ENCODE measurements around the gene ACOXL. TPM values are rescaled to one million over a fixed set of nuclear protein-coding genes. Genes with fewer than 3 reads are reported as not detected.
"Not testable (repeated sequence)": the region's sequence is repeated elsewhere in the genome, so short reads cannot be mapped to it uniquely, and the experiment has no call there.

Gene ACOXL
- total RNA-seq, 1 experiment from 2014 or later = not detected

DNA sequence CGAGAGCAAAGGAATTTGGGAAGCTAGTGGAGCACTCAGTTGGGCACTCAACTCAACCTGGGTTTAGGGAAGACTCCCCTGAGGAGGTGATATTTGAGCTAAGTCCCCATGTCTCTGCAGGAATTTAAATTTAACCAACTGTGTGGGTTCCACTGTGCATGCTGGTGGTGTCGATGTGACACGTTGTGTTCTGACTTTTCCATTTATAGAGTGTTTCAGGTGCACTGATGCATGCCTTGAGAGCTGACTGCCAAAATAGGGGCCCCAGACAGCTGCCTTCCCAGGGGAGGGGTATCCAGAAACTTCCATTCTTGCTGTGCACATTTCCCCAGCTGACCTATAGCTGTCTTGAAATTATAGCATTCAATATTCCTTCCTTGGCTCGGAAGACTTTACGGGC is 324.7 kb downstream of the ACOXL start:
- DNase-seq (ENCODE audit: low read depth) = no peak

DNA sequence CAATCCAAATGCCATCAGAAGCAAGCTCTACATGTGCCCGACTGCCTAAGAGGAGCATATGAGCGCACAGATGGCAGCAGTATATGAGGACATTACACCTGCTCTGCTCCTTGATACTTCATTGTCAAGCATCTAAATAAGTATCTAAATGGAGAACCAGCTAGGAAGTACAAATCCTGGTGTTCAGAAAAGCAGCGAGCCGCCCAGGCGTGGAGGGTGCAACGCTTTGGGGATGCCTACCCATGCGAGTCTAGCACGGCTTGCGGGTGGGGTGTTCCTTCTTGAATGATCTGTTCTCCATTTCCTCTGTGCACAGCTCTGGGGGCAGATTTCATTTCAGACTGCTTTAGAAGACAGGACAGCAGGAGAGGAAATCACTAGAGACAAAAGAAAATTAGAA is 325.3 kb downstream of the ACOXL start:
- DNase-seq (ENCODE audit: low read depth) = no peak

DNA sequence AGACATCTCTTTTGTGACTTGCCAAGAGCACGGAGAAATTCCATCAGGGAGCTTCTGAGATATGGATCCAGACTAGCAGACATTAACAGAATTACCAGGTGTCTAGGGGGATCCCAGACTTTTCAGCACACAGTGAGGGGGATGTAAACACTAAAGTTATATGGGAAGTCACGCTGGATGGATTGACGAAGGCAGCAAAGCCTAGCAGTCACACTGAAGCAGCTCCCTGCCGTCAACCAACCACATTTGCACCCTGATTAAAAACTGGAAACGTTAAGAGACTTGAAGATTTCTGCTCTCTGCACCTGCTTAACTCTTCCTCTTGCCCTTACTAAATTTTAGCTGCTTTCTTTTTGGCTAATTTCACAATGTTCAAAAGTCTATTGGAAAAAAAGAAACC is 325.9 kb downstream of the ACOXL start:
- no peak for DNase-seq (ENCODE audit: low read depth)

DNA sequence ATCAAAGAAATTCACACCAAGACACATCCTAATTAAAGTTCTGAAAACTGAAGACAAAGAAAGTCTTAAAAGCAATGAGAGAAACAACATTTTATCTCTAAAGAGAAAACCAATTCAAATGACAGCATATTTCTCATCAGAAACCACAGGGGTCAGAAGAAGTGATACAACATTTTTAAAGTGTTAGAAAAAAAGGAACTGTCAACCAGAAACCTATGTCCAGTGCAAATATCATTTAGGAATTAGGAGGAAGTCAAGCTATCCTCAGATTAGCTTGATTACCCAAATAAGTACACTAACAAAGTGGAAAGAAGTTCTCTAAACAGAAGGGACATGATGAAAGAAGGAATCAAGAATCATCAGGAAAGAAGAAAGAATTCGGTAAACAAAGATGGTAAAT is 328.8 kb downstream of the ACOXL start:
- DNase-seq (ENCODE audit: low read depth) = no peak

DNA sequence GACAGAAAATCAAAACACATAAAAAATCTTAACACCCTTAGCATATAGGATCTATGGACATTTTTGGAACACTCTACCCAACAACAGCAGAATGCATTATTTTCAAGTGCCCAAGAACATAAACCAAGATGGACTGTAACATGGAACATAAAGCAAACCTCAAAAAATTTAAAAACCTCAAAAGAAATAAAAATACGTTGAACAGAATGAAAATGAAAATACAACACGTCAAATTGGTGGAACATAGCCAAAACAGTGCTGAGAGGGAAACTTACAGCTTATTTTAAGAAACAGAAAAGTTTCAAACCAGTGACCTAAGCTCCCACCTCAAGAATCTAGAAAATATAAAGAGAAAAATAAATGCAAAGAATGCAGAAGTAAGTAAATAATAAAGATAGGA is 330.0 kb downstream of the ACOXL start:
- no peak for DNase-seq (ENCODE audit: low read depth)

DNA sequence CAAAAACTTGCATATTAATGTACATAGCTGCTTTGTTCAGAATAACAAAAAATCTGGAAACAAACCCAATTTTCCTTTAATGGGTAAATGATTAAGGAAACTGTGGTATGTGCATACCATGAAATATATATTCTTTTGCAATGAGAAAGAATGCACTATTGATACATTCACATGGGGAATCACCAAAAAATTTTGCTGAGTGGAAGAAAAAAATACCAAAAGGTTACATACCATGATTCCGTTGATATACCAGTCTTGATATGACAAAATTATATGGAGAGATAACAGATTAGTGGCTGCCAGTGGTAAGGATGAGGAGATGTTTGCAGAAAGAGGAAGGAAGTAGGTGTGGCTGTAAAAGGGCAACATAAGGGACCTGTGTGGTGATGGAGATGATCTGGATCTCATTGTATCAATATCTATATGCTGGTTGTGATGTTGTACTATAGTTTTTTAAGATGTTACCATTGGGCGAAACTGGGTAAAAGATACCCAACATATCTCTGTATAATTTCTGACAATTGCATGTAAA is 333.8 kb downstream of the ACOXL start:
- no peak for DNase-seq (ENCODE audit: low read depth)

DNA sequence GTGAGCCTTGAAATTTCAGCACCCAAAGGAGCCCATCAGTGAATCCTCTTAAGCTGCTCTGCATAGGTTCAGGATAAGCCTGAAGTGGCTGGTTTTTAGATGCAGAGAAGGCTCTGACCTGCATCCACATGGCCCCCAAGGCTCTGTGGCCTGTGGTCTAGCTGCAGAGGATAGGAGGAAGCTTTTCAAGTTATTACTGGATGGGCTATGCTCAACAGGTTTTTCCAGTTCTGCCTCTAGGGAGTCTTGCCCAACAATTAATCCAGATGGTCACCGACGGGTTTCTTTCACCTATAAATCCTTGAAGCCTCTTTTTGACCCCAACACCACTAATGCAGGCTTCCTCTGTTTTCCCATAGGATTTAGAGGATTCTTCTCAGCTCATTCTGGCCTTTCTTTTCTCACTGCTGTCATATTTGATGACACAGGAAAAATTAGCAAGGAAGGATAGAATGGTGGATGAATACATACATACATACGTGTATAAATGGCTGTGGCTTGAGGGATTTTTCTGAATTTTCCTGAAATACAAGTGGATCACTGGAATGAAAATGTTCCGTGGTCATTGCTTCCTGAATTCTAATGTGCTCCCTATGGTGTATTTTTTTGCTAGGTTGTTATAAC is 336.2 kb downstream of the ACOXL start:
- DNase-seq (ENCODE audit: low read depth) = no peak

DNA sequence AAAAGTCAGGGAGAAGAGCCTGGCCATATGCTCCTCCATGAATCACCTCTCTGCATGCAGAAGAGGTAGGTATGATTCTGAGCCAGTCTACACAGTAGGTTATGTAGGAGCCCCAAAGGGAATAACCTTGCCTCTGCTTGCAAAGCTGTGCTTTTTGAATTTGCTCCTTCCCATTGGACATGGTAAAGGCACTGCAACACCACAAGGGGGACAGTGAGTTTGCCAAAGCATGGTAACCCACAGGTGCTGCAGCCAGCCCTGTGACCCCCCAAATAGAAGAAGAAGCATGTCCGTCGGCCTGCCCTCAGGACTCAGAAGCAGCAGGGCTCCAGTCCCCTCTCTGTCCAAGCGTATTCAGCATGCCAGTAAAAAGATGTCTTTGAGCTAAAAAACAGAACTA is 337.3 kb downstream of the ACOXL start:
- DNase-seq (ENCODE audit: low read depth) = no peak

DNA sequence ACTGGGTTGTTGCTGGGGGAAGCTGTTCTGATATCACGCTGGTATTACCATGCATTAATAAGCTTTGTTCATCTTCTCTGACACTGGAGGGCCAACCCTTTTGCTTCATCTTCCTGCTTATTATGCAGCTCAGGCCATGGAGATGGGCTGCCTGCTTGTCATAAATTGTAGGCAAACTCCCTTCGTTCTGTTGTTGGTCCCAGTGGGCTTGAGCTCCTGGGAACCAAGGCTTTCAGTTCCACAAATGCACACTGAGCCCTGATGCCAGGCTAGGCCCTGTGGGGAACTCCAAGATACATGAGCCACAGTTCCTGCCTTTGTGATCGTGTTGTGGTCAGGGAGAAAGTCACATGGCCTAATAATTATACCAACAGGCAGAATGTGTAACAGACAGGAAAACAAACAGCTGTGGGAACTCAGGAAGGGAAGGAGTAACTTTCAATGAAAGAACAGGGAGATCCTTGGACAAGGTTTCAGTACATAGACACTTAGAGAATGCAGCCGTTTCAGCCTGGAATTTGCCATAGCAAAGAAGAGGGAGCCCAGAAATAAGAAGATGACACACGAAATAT is 339.3 kb downstream of the ACOXL start:
- DNase-seq (ENCODE audit: low read depth) = peak; percentile 92

DNA sequence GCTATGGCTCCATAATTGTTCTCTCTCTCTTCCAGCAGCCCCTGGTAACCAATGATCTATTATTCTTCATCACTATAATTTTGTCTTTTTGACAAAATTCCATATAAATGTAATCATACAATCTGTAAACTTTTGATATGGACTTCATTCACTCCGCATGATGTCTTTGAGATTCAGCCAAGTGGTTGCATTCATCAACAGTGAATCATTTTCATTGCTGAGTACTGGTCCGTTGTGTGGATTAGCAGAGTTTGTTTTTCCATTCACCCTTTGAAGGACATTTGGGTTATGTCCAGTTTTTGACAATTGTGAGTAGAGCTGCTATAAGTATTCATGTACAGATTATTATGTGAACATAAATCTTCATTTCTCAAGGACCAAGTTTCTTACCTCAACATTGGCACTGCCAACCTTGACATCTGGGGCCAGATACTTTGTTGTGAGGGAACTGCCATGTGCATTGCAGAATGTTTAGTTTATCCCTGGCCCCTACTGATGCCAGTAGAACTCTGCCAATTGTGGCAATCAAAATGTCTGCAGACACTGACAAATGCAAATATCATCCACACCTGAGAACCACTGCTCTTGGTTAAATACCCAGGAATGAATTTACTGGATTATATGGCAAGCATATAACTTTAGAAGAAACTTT is 340.0 kb downstream of the ACOXL start:
- DNase-seq (ENCODE audit: low read depth) = peak; percentile 77

DNA sequence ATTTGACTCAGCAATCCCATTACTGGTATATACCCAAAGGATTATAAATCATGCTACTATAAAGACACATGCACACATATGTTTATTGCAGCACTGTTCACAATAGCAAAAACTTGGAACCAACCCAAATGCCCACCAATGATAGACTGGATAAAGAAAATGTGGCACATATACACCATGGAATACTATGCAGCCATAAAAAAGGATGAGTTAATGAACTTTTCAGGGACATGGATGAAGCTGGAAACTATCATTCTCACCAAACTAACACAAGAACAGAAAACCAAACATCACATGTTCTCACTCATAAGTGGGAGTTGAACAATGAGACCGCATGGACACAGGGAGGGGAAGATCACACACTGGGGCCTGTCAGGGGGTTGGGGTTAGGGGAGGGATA is 350.3 kb downstream of the ACOXL start:
- DNase-seq (ENCODE audit: low read depth) = not testable (repeated sequence)

DNA sequence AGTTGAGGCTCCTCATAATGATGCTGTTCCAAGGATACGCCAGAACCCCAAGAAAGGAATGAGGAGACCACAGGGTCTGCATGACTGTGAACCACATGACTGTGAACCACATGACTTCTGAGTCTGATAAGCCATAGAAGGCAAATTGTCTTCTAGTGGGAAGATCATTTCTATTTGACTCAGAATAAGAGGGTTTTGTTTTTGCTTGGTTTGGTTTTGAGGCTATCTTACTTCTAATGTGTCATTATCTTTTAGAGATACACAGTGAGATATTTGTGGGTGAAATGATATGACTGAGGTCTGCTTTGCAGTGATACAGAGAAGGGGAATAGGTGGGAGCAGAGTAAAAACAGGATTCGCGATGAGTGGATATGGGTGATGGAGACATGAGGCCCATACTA is 359.4 kb downstream of the ACOXL start:
- no peak for DNase-seq (ENCODE audit: low read depth)

DNA sequence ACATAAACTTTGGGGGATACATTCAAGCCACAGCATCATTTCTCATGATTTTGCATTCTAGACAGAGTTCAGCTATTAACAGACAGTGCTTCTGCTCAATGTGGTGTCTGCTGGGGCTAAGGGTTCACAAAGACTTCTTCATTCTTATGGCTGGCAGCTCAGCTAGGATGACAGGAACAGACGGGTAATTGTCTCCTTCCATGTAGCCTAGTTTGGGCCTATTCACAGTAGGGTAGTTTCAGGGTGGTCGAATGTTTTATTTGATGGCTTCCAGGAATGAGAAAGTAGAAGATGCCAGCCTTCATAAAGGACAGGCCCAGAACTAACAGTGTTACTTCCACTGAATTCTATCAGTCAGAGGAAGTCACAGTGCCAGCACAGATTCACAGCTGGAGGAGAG is 362.3 kb downstream of the ACOXL start:
- DNase-seq (ENCODE audit: low read depth) = no peak

DNA sequence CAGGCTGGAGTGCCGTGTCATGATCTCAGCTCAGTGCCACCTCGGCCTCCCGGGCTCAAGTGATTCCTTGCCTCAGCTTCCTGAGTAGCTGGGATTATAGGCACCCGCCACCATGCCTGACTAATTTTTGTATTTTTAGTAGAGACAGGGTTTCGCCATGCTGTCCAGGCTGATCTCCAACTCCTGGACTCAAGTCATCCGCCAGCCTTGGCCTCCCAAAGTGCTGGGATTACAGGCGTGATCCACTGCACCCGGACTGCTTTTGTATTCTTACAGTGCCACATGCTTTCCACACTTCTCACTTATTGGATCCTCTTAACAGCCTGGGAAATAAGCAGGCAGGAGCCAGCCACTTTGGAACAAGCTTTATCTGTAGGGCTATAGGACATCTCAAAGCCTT is 363.1 kb downstream of the ACOXL start:
- DNase-seq (ENCODE audit: low read depth) = no peak

DNA sequence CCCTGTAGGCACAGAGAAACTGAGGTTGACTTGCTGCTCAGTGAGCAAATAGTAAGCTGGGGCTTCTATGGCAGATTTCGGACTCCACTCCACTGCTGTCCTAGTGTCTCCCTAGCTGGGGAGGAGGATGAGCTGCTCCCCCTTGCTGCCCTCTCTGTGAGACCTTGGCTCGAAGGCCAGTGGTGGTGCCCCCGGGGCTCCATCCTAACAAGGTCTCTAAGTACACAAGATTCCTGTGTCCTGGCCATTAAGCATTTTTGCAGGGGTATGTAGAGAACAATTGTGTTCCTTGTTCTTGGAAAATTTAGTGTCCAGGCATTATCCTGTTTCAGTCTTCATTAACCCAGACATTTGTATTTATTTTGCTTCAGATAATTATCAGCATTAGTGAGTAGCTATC is 367.0 kb downstream of the ACOXL start:
- no peak for DNase-seq (ENCODE audit: low read depth)

DNA sequence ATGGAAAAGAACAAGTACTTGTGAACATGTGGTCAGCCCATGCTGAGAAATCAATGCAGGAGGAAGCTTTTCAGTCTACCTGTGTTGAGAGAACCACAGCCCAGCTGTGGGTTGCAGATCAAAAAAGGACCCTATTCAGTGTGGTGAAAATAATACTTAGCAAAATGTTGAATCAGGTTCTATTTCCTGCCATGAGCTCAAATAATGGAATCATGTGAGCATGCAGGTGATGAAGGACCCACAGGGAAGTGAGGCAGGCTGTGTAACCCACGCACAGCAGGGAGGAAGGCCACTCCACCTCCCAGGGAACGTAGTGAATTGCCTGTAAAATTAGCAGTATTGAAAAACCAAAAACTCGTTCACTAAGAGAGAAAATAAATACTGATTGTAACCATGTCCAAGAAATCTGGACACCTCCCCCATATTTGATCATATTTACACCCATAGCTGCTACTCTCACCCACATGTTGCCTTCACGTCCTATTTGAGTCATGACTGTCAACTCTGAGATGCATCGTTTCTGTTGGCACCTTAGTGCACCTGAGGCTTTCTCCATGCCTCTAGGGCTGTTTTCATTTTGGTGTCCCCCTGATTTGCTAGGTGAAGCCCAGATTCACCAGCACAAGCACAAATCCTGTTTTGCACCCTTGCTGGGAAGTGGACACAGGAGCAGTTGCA is 367.9 kb downstream of the ACOXL start:
- no peak for DNase-seq (ENCODE audit: low read depth)

DNA sequence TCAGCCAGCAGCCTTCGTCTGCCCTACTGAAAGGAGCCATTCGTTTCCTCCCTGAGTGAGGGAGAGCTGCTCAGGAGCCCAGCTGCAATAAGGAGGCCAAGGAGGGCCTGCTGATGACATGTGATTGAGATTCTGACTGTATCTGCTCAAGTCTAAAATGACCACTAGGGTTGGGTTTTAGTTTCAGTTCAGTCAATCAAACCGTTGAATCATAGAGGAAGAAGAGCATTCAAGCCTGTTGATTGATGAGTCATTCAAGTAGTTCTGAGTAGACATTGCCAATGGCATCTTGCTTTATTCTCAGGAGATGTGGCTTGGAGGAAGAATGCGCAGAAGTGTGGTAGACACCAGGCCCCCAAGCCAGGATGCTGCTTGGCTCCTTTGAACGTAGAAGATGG is 368.4 kb downstream of the ACOXL start:
- peak; percentile 8 for DNase-seq (ENCODE audit: low read depth)

DNA sequence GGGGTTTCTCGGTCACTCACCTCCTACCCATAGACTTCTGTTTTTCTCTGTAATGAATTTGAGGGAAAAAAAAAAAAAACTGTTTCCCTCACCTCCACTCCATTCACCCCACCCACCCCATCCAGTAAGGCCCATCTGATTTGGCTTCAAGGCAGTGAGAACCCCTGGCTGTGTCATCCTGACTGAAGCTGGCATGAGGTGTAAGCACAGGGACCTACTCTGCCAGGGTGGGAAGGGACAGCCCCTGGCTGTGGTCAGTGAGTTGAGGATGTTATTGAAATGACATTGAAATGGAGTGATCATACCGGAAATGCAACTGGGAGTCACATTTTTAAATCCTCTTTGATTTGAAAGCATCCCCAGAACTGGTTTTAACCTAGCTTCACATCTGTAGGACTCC is 369.2 kb downstream of the ACOXL start:
- no peak for DNase-seq (ENCODE audit: low read depth)

DNA sequence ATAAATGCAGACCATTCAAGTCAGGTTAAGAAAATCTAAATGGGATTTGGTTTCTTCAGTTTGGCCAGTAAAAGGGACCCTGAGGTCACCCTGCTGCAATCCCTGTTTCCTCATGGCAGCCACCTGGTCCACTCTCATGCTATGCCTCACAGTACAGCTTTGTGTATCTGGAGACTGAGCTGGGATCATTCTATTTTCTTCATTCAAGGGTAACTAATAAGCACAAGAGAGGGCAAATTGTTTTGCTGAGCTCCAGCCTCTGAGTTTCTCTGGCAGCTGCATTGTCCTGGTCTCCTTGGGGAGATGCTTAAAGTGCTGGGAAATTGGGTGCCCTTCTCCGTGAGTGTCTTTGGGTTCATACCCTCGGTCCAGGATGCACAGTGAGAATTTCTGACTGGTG is 369.8 kb downstream of the ACOXL start:
- DNase-seq (ENCODE audit: low read depth) = no peak

DNA sequence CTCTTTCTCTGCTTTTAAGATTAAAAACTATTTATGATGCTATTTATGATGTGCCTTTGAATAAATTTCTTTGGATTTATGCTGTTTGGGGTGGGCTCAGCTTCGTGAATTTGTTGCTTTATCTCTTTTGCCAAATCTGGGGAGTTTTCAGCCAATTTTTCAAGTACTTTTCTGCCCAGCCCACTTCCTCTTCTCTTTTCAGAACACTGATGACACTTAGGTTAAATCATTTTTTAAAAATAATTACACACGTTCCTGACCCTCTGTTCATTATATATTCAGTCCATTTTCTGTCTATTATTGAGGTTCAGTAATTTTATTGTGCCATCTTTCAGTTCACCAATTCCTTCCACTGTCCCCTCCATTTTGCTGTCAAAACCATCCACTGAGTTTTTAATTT is 373.6 kb downstream of the ACOXL start:
- DNase-seq (ENCODE audit: low read depth) = no peak

DNA sequence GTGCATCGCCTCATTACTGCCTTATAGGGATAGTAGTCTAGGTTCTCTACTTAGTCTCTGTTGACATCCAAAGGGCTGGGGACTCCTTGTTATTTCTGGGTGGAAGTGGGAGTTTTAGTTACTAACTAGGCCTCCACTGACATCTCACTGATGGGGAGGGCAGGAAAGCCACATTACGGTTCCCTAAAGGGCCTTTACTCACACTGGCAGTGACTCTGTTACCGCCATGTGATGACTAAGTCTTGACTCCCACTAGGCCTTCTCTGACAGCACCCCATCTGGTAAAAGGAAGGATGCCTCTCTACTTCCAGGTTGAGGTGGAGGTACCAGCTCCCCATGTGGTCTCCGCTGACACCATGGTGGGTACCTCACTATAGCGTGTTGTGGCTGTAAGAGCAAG is 374.3 kb downstream of the ACOXL start:
- peak; percentile 32 for DNase-seq (ENCODE audit: low read depth)

DNA sequence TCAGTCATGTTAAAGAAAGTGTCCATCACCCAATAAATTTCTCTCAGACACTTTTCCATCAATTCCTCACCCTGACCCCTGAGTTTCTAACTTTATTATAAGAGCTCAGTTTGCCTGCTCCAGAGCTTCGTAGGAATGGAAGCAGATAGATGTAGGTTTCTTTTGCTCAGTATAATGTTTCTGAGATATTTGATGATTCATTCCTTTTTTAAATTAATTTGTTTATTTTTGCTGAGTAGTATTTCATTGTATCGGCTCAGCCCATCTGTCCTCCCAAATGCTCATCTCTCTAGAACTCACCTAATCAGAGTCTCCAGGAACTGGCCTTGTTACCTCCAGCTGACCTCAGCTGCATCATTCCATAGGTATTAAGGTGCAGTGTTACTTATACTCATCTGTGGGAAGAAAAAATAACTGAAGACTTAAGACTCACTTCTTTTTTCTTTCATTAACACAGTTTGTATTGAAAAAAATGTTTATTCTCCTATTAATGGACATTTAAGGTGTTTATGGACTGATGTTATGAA is 376.4 kb downstream of the ACOXL start:
- no peak for DNase-seq (ENCODE audit: low read depth)

All from Daoy (cell line).